HEK293T (cell line): ENCODE measurements around the gene ARHGAP32.

Source experiments
- ARNT ChIP-seq: fragments of 450-650 bp; IDR thresholded peaks from 2 replicates; pipeline ENCODE4 v1.6.1; 2017; ENCODE audit warnings: mild to moderate bottlenecking
- BHLHE40 ChIP-seq: fragments of 450-650 bp; IDR thresholded peaks from 2 replicates; pipeline ENCODE4 v1.6.1; 2016; ENCODE audit warnings: mild to moderate bottlenecking, moderate library complexity, borderline replicate concordance
- ELF4 ChIP-seq: fragments of 450-650 bp; IDR thresholded peaks from 2 replicates; pipeline ENCODE4 v1.6.1; 2017; ENCODE audit warnings: antibody characterized with exemption
- FOXA1 ChIP-seq: fragments of 450-650 bp; IDR thresholded peaks from 2 replicates; pipeline ENCODE4 v1.6.1; 2016; ENCODE audit warnings: mild to moderate bottlenecking
- FOXK2 ChIP-seq: fragments of 450-650 bp; IDR thresholded peaks from 2 replicates; pipeline ENCODE4 v1.6.1; 2016; ENCODE audit warnings: mild to moderate bottlenecking
- FOXM1 ChIP-seq: fragments of 450-650 bp; IDR thresholded peaks from 2 replicates; pipeline ENCODE4 v1.6.1; 2017; ENCODE audit warnings: mild to moderate bottlenecking, borderline replicate concordance
- HDGF ChIP-seq: fragments of 450-650 bp; IDR thresholded peaks from 2 replicates; pipeline ENCODE4 v1.6.1; 2017; ENCODE audit warnings: antibody characterized with exemption, borderline replicate concordance
- NFRKB ChIP-seq: fragments of 450-650 bp; IDR thresholded peaks from 2 replicates; pipeline ENCODE4 v1.6.1; 2016; ENCODE audit warnings: mild to moderate bottlenecking, moderate library complexity
- PKNOX1 ChIP-seq: fragments of 450-650 bp; IDR thresholded peaks from 2 replicates; pipeline ENCODE4 v1.6.1; 2016
- SP1 ChIP-seq: fragments of 450-650 bp; IDR thresholded peaks from 2 replicates; pipeline ENCODE4 v1.6.1; 2017
- SUZ12 ChIP-seq: fragments of 450-650 bp; IDR thresholded peaks from 2 replicates; pipeline ENCODE4 v1.6.1; 2016; ENCODE audit warnings: mild to moderate bottlenecking
- TARDBP ChIP-seq: fragments of 450-650 bp; IDR thresholded peaks from 2 replicates; pipeline ENCODE4 v1.6.1; 2016
- ZNF384 ChIP-seq: fragments of 450-650 bp; IDR thresholded peaks from 2 replicates; pipeline ENCODE4 v1.6.1; 2016

GRCh38 chr11:128924104-128924503, 268.0 kb downstream of the ARHGAP32 start:
- TF ChIP-seq ARNT (no peak), FOXK2 (no peak), TARDBP (no peak), NFRKB (no peak), FOXM1 (no peak), SUZ12 (no peak), SP1 (no peak), ZNF384 (no peak), FOXA1 (no peak), HDGF (no peak), BHLHE40 (no peak), ELF4 (no peak), PKNOX1 (no peak)
